Activated CD4-positive, alpha-beta T cell treated with anti-CD3 and anti-CD28 coated beads for 4 hours (primary cell): ENCODE results near the gene CHRFAM7A.
"Not testable (repeated sequence)": the region's sequence is repeated elsewhere in the genome, so short reads cannot be mapped to it uniquely, and the experiment has no call there.

Experiments
- DNase-seq, 2 donors: peaks; one replicate each; pipeline ENCODE4 v3.0.0-alpha.2; 2020

CHRFAM7A gene

GRCh38 chr15:30315704-30316103 lies 77.6 kb downstream of the CHRFAM7A start:
- DNase-seq: not testable (repeated sequence)

GRCh38 chr15:30310575-30310974 lies 82.8 kb downstream of the CHRFAM7A start:
- not testable (repeated sequence) for DNase-seq
